KG1 (cell line): ENCODE results near the gene SLC4A1AP.

Source experiments
- DNase-seq: peaks from one replicate; lab custom pipeline; 2025; lab: John Stamatoyannopoulos, UW

Gene SLC4A1AP

DNA sequence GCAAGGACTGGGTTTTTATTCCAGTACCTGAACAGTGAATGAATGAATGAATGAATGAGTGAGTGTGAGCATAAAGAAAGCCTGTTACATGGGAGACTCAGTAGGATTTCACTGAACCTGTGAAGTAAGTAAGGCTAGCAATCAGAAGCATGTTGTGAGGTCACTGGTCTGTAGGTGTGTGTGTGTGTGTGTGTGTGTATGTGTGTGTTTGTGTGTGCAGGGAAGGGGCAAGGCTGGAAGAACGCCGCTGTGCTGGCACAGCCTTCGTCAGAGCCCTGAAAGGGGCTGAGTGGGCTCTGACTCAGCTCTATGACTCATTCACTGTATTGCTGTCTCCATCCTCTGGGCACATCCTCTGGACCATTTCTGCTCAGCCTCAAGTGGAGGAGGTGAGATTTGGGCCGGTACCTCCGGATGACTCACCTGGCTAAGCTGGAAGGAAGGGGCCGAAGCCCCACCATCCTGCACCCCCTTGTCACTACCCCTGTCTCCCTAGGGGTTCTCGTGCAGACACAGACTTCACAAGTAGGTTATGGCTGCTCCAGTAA lies 56.4 kb downstream of the SLC4A1AP start:
- DNase-seq = no peak

DNA sequence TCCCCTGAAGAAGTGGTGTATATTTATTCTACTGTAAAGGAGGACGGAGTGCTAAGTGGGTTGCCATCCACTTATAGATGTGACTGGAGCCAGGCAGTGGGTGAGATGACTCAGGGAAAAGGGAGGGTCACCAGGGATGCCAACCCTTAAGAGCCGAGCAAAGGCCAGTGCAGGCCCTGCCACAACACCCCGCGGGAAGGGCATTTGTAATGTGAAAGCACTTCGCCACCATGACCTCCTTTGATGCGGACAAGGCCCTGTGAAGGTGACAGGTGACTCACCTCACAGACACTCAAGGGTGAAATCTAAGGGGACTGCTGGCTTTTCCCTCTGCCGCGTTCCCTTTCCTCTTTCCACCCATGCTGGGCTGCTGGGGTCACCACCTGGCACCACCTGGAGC lies 57.6 kb downstream of the SLC4A1AP start:
- no peak for DNase-seq

DNA sequence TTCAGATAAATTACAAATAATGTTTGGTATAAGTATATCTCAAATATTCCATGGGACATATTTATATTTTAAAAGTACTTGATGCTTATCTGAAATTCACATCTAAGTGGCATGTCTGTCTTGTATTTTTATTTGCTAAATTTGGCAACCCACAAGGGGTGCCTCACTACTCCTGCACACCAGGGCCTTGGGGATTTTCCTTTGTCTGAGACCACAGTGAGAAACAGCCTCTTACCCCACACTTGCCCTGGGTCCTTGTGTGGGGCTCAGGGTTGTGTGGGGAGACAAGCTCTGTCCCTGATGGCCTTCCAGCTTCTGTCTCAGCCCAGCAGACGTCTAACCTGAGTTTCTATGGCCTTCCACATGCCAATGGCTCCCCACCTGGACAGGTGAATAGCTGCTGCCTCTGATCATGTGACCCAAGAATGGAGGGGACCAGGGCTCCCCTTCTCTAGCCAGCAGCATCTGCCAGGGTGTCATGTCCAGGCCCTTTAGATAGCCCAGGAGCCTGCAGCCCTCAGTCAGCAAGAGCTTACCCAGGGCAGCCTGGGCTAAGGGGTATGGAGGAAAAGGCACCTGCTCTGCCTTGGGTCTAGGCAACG lies 58.3 kb downstream of the SLC4A1AP start:
- no peak for DNase-seq

DNA sequence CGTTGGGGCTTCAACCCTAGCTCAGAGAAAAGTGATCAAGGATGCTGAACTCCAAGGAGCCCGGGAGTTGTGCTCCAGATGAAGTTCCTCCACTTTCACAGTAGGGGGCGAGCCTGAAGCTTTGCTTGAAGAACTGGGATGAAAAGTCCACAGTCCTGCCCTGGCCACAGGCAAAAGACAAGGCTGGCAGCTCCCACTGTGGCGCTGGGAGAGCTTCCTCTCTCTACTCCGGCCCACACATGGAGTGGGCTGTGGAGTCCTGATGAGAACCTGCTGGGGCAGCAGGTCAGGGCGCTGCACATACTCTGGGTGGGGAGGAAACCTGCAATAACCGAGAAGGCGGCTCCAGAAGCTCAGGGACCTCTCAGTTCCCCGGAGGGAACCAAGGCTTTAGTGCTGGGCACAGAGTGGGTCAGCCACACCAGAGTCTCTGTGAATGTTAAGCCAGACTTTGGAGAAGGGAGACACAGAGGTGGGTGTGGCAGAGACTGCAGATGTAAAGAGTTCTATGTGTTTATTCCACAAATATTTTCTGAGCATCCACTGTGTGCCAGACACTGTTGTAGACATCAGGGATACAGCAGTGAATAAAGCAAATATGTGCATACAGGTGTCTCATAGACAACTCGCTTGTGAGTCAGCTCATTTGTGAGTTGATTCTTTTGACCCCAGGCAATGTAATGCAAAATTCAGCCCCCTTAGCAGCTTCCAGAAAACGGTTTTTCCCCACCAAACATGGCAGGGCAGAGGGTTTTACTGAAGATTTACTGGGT lies 59.9 kb downstream of the SLC4A1AP start:
- no peak for DNase-seq

DNA sequence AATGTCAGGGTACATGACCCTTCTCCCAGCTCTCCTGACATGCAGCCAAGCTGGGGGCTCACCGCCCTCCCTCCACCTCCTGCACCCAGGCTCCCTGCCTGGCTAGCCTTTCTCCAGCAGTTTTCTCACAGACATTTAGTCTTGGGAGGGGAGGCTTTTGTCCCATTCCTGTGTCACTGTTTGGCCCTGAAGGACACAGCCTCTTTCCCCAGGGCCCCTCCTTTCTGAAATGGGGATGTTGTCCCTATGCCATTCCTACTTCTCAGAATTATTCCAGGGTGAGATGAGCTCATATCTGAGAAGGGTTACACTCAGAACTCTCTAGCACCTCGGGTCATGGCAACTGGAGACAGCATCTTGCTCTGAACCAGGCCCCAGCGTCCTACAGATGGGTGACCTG lies 60.5 kb downstream of the SLC4A1AP start:
- DNase-seq = no peak

DNA sequence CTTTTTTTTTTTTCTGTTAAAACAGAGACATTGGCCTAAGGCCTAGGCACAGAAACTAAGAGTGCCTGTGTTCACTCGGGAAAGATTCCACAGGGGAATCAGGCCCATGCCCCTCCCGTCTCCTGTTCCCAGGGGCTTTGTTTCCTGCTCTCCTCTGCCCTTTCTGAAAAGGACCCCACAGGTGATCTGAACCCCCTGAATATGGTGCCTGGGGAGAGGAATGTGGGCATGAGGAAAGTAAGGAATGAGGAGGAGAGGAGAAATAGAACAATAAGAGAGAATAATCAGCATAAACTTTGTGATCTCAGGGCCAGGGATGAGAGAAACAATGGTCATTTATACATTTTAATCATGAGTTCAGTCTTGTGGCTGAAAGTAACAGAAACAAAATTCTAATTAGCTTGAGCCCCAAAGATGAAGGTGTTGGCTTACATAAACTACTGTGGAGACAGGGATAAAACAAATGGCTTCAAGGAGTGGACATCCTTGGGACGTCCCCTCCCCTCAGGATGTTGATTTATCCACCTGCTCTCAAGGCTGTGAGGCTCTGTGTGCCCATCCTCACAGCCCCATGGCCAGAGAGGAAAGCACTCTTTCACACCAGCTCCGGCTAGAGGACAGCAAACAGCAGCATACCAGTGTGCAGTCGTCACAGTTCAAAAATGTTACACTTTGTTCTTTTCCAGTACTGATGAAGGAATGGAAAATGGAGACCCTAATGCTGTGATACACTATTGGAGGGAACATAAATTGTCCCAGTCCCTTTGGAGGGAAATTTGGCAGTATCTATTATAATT lies 61.4 kb downstream of the SLC4A1AP start:
- DNase-seq = no peak

DNA sequence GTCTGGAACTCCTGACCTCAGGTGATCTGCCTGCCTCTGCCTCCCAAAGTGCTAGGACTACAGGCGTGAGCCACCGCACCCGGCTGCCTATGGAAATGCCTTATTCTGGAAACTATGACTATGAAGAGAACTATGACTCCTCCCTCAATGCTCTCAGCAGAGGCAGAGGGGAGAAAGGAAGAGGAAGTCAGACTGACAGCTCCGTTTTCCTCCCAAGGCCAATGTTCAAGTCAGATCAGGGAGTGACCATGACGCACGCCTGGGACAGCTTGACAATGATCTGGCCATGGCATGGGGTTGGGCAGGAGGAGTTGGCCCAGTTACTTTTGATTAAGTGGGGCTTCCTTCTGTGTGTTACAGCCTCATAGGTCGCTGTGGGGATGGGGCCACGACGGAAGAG lies 63.6 kb downstream of the SLC4A1AP start:
- DNase-seq = no peak

DNA sequence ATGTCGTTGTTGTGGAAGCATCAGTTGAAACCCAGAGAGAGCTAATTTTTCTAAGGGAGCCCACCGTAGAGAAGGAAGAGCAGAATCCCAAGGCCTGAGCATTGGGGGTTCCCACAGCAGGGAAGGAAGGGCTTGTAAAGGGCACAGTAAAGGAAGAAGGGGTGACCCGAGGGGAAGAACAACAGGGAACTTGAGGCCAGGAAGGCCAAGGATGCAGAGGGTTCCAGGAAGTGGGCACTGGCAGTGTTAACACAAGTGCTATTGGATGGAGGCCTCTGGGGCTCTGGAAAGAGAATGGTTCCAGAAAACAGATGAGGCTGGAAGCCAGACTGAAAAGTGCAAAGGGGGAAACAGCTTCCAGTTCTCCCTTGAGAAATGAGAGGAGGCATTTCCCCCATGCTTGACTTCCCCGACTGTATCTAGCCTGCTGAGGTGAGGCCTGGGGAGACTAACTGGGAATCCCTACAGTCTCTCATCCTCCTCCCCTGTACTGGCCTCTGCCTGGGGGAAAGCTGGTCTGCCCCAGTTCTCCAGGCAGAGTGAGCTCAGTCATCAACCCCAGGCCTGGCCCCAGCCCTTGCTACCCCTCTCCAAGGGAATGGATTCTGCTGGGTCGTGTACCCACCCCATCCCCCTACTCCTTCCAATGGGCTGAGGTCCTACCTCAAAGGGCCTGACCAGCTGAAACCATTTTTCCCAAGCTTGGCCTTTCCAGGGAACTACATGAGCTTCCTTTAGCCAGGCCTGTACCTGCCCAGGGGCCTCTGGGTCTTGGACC lies 64.6 kb downstream of the SLC4A1AP start:
- DNase-seq = no peak

DNA sequence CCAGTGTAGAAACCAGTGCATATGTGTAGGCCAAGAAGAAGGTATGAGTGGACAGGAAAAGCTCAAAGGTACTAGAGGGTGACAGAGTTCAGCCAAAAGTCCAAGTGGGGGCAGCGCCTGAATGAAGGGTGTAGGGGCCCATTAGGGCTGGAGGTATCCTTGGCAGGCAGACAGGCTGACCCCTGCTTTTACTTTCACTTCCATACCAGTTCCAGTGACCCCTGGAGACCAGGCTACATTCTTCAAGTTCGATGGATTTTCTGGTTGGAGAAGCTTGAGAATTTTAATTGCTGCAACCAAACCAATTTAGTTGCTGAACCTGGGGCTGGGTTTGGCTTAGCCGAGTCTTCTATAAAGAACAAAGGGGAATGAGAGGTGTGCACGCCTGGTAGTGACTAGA lies 65.5 kb downstream of the SLC4A1AP start:
- no peak for DNase-seq

DNA sequence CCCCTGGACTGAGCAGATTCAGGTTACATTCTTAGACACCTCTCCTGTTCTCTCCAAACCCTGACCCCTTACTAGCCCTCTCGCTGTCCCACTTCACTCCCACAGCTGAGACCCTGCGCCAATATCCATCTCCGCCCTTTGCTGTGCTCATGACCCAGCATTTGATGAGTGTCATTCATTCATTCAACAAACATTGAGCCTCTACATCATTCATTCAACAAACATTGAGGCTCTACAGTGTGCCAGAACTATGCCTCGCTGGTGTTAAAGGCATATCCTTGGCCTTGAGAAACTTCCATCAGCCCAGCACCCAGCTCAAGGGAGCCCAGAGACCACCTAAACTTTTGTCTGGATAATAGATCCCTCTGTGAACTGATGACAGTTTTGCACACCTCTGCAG lies 65.9 kb downstream of the SLC4A1AP start:
- no peak for DNase-seq

DNA sequence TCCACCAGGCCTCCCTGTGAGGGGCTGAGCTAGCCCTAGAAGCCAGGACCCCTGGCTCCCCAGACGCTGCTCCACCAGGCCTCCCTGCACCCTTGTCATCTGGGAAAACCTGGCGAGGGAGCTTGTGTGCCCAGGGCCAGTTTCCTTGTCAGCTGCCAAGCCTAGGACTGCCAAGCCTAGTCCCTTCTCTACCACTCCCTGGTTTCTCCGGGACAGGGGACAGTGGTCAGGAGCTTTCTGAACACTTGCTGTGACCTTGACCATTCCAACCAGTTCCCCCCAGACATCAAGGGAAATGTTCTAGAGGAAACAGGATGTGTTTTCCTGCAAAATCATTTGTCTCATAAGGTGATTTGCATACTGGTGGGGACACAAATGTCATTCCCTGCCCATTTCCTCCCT lies 66.6 kb downstream of the SLC4A1AP start:
- DNase-seq = no peak

DNA sequence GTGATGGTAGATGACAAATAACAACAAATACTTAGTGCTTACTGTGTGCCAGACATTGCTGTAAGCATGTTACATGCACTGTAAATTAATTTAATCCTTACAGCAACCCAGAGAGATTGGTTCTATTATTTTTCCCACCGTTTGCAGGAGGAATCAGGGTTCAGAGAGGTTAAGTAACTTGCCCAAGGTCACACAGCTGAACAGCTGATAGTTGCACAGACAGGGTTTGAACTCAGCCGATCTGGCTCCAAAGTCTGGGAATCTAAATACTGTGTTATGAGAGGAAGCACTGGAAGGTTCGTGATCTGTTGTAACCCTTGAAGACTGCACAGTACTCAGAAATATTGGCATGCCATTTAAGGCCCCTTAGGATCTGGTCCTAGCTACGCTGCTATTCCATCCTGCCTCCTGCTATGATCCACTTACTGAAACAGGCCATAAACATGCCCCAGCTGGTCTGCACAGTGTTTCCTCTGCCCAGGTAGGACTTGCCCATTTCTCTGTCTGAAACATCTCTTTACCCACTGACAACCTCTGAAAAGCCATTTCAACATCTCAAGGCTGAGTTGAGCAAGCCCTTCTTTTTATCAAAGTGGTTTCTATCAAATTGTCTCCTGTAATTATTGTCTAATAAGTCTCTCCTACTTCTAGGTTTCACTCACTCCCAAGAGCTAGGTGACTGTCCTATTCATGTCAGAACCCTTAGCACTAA lies 67.4 kb downstream of the SLC4A1AP start:
- DNase-seq = no peak

DNA sequence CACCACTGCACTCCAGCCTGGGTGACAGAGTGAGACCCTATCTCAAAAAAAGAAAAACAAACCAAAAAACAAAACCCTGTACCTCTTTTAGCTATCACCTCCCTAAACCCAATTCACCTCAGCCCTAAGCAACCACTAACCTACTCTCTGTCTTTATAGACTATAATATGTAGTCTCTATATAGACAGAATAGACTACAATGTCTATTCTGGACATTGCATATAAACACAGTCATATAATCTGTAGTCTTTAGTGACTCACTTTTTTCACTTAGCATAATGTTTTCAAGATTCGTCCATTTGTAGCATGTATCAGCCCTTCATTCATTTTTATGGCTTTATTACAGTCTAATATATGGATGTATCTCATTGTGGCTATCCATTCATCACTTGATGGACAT lies 70.6 kb downstream of the SLC4A1AP start:
- DNase-seq = no peak

DNA sequence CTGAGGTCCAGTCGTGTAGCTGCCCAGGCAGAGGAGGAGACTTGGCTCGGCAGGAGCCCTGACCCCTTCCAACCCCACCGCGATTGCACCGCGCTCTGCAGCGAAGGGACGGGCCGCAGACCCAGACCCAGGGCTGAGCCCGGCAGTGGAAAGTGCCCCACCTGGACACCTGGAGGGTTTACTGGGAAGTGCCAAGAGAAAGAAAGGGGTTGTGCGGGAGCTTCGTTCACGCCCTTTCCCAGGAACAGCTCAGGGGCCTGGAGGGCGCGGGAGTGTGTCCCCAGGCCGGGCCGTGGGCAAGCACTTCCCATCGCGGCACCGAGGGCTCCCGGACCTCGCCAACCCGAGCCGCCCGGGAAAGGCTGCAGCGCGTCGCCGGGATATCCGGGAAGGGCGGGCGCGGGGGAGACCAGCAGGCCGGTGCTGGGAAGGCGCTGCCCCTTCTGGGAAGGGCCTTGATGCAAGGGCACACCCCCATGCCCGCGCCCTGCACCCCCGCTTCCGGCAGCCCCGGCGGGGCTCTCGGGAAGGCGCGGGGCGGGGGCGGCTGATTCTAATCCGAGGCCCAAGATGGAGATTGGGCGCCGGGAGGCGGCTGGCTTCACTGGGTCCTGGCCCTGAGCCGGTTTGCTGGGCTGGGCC lies 71.7 kb downstream of the SLC4A1AP start:
- DNase-seq = no peak

DNA sequence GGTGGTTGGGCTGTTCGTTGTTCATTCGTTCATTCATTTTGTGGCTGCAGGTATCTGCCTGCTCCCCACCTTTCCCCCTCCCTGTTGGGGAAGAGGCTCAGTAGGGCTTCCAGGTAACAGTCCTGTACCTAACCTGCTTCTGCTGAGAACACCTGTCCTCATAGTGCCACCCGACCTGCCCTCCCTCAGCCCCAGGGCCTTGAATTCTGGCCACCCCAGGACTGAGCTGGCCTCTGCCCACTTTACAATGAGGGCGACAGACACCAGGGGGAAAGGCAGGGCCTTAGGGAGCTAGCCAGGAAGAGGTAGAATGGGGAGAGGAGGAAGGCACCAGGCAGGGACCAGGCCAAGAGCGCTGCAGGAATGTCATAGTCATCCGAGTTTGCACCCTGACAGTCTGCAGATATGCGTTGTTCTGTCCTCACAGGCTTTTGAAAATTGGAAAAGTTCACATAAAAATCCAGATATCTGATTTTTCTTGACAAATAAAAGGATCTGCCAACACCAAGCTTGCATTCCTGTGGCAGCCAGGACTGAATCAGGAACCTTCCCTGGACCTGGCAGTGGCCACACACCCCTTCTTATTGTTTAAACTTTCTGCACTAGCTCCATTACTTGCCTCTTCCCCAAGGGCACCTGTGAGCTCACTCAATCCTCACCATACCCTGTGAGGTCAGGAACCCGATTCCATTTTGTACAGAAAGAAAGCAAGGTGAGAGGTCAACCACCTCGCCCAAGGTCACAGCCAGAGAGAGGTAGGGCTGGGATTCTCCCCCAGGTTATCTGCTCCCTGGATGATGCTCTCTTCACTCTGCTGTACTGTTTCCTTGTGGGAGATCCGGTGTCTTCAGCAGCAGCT lies 72.6 kb downstream of the SLC4A1AP start:
- DNase-seq = no peak

DNA sequence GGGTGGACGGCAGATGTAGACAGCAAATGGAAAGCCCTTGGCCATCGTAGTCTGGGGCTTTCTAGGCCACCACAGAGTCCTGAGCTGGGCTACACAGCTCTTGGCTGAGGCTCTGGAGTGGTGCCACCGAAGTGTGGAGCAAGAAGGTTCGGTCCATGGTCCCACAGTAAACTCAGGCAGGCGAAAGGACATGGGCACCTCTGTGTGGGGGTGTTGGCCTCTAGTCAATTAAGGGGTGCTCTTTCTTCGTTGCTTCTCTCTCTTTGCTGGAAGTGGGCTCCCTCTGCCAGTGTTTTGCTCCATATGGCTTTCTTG lies 73.2 kb downstream of the SLC4A1AP start:
- no peak for DNase-seq

DNA sequence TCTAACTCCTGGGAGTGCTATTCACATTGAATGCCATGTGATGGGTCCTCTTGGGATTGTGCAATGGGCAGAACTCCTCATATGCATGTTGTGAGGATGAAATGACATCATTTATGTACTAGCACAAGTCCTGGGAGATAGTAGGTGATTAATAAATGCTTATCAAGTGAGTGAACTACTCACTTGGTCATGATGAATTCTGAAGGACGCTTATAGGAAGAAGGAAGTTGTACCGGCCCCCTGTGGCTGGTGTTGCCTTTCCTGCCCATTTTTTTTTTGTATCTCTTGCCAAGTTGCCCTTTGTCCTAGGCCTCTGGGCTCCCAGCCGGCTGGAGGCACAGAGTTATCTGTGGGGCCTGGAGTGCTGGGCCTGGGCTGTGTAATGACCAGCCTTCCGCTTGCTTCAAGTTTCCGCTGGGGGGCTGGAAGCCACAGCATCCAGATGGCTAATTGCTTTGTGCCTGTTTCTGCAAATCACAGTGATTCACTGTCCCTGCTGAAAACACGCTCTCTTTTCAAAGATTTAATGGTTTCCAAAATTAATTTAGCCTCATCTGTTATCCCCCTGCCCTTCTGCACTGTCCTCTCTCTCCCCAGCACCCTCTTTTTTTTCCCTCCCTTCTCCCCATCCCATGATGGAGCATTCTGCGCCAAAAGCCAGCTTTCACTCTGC lies 74.1 kb downstream of the SLC4A1AP start:
- no peak for DNase-seq

DNA sequence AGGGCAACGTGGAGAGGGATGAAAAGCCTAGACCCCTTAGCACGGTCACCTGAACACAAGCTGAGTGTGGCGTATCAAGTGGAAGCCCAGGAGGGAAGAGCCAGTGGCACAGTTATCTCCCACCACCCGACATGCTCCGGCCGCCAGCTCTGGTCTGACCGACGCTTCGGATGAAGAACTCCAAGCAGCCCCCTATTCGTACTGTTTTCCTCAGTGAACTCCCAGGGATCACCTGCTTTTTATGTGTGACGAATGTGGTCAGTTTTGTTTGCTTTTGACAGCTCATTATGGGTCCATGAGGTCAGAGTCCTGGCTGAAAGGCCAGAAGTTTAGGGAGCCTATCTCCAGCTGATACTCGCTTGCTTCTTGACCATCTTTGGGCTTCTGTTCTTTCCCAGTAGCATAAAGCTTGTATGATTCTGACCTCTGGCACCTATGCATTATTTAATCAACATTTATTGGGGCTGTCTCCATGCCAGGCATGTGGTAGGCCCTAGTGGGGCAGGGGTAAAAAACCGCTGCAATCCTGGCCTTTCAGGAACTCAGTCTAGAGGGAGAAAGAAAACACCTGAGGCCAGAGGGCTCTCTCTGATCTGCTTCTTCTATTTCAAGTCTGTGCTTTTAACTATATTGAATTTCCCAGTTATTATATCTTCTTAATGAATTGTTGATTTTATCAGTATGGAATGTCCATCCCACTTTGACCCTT lies 74.8 kb downstream of the SLC4A1AP start:
- DNase-seq = no peak

DNA sequence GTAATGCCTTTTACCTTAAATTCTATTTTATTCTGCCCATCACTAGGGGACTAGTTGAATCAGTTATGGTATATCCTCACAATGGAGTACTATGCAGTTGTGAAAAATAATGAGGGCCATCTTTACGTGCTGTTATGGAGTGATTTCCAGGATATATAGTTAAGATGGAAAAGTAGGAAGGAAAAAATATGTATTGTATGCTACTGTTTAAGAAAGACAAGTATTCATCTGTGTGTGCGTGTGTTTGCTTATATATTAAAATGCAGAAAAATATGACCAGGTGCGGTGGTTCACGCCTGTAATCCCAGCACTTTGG lies 75.3 kb downstream of the SLC4A1AP start:
- DNase-seq = no peak
